Ovary (tissue), 9 donors: Measurements from ENCODE around the gene RFX8. TPM values are rescaled to one million over a fixed set of nuclear protein-coding genes. Genes with fewer than 3 reads are reported as not detected.
A peak's percentile ranks its signal among the peaks of the same experiment; 100 is the strongest.

ENCODE experiments used
- DNase-seq, 5 donors: peaks; one replicate each; pipeline ENCODE4 v3.0.0-alpha.2; 2019 to 2020
- H3K27ac ChIP-seq, 2 donors: fragments of 200-600 bp; one replicate each; pipeline versions ENCODE4 v1.5.1 to v1.8.0; 2019 to 2022
- H3K27me3 ChIP-seq: fragments of 200-600 bp; one replicate; pipeline ENCODE4 v1.8.0; 2022
- H3K36me3 ChIP-seq: fragments of 200-600 bp; sonication (generic); one replicate; pipeline ENCODE4 v1.5.1; 2019
- H3K4me1 ChIP-seq: one replicate; pipeline ENCODE4 v1.8.1; 2013; ENCODE audit warnings: mild to moderate bottlenecking, moderate library complexity; ENCODE audit not compliant: insufficient read depth
- H3K4me3 ChIP-seq: fragments of 200-600 bp; sonication (generic); one replicate; pipeline ENCODE4 v1.5.1; 2017
- H3K9me3 ChIP-seq, 2 donors: fragments of 200-600 bp in 1 of 2; sonication (generic) in 1 of 2; one replicate each; pipeline versions ENCODE4 v1.5.1 to v1.8.1; 2013 to 2019; ENCODE audit warnings: mild to moderate bottlenecking in 1 of 2, moderate library complexity in 1 of 2
- CTCF ChIP-seq, 3 donors: fragments of 450-650 bp in 2 of 3; fragments of 200-600 bp in 1 of 3; IDR thresholded peaks; one replicate each; pipeline versions ENCODE4 v1.5.1 to v1.8.0; 2016 to 2022; ENCODE audit warnings: antibody characterized with exemption in 3 of 3, mild to moderate bottlenecking in 1 of 3
- EP300 ChIP-seq: sonication (generic); formaldehyde crosslinking; IDR thresholded peaks from one replicate; pipeline ENCODE4 v1.6.1; 2017; ENCODE audit warnings: antibody characterized with exemption
- POLR2A ChIP-seq: fragments of 450-650 bp; IDR thresholded peaks from one replicate; pipeline ENCODE4 v1.6.1; 2017; ENCODE audit warnings: antibody characterized with exemption, mild to moderate bottlenecking, moderate library complexity
- WGBS, 3 donors: extraction: QIAGEN DNeasy Blood & Tissue Kit in 1 of 3; methylation state at CpG; one replicate each; pipeline versions ENCODE4 v1.1.5 to v1.1.7; 2013 to 2017; 5-methylcytosine and 5-hydroxymethylcytosine counted together
- intact Hi-C, 4 donors: fragments of 100-400 bp; cut with DNase I; formaldehyde crosslinking; loops; one replicate each; pipeline versions ENCODE4 v1.11.0 to v1.15.1; 2022 to 2023
- polyA plus RNA-seq, 2 donors: library from polyadenylated mRNA; stranded (reverse); fragments of 200-250 nt in 1 of 2; fragments of 350-450 nt in 1 of 2; fragmentation: Illumina TruSeq in 1 of 2; extraction: RNeasy Lipid Tissue Mini Kit (QIAGEN cat#74804) in 1 of 2; gene quantifications; one replicate each; pipeline ENCODE4 v1.2.3, GENCODE V29; 2013 to 2014
- total RNA-seq, 7 donors: library from RNA; depleted of rRNA in 2 of 7; stranded (reverse); fragments of >200 nt in 2 of 7; fragmentation: NEBNext Ultra II Directional in 3 of 7; extraction: Animal tissue kit (Norgen Biotek cat#: 25700) in 3 of 7; gene quantifications; one replicate each; pipeline versions ENCODE4 v1.1.0 to v1.2.4, GENCODE V29; 2016 to 2023
- donor health status: DM: no; HTN: no; CAD: no; lungs with moderate emphysema.
- donor health status: DM: no; HTN: no; CAD: no.
- donor health status: Bipolar disorder and iron deficiency.
- donor health status: DM: yes; HTN: yes; CAD: no.
- donor health status: DM: no; HTN: no; CAD: no.
- donor health status: DM: yes; HTN: yes; CAD: no.

The RFX8 gene
- total and polyA plus RNA-seq, 9 donors, result 0.05 to 1.7 (median 0.38) TPM

GRCh38 chr2:101387151-101387834 lies 87.6 kb downstream of the RFX8 start, which contains the start of gene CREG2:
TSS of gene CREG2 (minus strand) at chr2:101387503. CDS start at chr2:101387457, 46 bp downstream.
- 0 to 1% (median 0%) methylated on average over 62 to 79 of the region's 79 CpGs for WGBS, 3 donors
- peak; percentile 27 to 74 (median 47) for DNase-seq
- Histone ChIP-seq H3K27ac (no peak within 1 kb of the TSS), H3K27me3 (no peaks in the 10 kb centered on the region), H3K4me1 (no peaks in the 10 kb centered on the region), H3K36me3 (no peaks in the 10 kb centered on the region), H3K9me3 (no peaks in the 10 kb centered on the region), H3K4me3 (peak within 1 kb of the TSS; percentile 8)
- TF ChIP-seq CTCF (IDR thresholded peaks at IDR 0.05) (peak in 1 of 3 donors; percentile 30), POLR2A (no peak)
- intact Hi-C loops, result no loop called here

- WGBS, 3 donors, result 2 to 3% (median 3%) methylated on average over 45 of the region's 45 CpGs
- no peaks in the 10 kb centered on the region for H3K27me3 ChIP-seq
- no peaks in the 10 kb centered on the region for H3K36me3 ChIP-seq
- TF ChIP-seq EP300 (no peak), POLR2A (no peak), CTCF (IDR thresholded peaks at IDR 0.05) (no peak)
- no peak overlapping the region for H3K27ac ChIP-seq
- no peak for DNase-seq
- intact Hi-C loops, result no loop called here
- no peaks in the 10 kb centered on the region for H3K4me1 ChIP-seq
- H3K4me3 ChIP-seq, result peak overlapping the region; percentile 8
- H3K9me3 ChIP-seq, result no peaks in the 10 kb centered on the region
Observed at GRCh38 chr2:101386599-101387150, 88.2 kb downstream of the RFX8 start.

- no peak overlapping the region for H3K4me3 ChIP-seq
- intact Hi-C loops, result no loop called here
- no peaks in the 10 kb centered on the region for H3K4me1 ChIP-seq
- 46 to 66% (median 59%) methylated on average over 7 of the region's 7 CpGs for WGBS, 3 donors
- H3K27ac ChIP-seq, result no peak overlapping the region
- H3K36me3 ChIP-seq, result no peaks in the 10 kb centered on the region
- no peaks in the 10 kb centered on the region for H3K9me3 ChIP-seq
- H3K27me3 ChIP-seq, result no peaks in the 10 kb centered on the region
- TF ChIP-seq POLR2A (no peak), EP300 (no peak), CTCF (IDR thresholded peaks at IDR 0.05) (no peak)
- DNase-seq, result no peak
Observed at GRCh38 chr2:101383016-101383541, 91.8 kb downstream of the RFX8 start.

GRCh38 chr2:101382442-101382841 lies 92.5 kb downstream of the RFX8 start:
- Histone ChIP-seq H3K27me3 (no peaks in the 10 kb centered on the region), H3K9me3 (no peaks in the 10 kb centered on the region), H3K4me3 (no peak overlapping the region), H3K27ac (no peak overlapping the region), H3K4me1 (no peaks in the 10 kb centered on the region), H3K36me3 (no peaks in the 10 kb centered on the region)
- 64 to 95% (median 82%) methylated on average over 2 of the region's 2 CpGs for WGBS, 3 donors
- TF ChIP-seq POLR2A, result no peak
- TF ChIP-seq CTCF (IDR thresholded peaks at IDR 0.05), result no peak
- TF ChIP-seq EP300, result no peak
- DNase-seq, result no peak
- intact Hi-C loops, result no loop called here
